ENCODE measurements around the gene ZNF576.

The ZNF576 gene

DNA sequence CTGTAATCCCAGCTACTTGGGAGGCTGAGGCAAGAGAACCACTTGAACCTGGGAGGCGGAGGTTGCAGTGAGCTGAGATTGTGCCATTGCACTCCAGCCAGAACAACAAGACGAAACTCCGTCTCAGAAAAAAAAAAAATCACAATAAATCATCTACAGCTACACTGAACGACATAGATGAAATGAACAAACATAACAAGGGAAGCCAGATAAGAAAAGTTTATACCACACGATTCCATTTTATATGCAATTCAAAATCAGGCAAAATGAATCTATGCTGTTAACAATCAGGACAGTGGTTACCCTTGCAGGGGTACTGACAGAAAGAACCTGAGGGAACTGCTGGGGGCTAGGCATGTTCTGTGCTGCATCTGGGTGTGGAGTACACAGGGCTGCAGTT, 26.7 kb upstream of the ZNF576 start:
- TF ChIP-seq, protein P1, sequence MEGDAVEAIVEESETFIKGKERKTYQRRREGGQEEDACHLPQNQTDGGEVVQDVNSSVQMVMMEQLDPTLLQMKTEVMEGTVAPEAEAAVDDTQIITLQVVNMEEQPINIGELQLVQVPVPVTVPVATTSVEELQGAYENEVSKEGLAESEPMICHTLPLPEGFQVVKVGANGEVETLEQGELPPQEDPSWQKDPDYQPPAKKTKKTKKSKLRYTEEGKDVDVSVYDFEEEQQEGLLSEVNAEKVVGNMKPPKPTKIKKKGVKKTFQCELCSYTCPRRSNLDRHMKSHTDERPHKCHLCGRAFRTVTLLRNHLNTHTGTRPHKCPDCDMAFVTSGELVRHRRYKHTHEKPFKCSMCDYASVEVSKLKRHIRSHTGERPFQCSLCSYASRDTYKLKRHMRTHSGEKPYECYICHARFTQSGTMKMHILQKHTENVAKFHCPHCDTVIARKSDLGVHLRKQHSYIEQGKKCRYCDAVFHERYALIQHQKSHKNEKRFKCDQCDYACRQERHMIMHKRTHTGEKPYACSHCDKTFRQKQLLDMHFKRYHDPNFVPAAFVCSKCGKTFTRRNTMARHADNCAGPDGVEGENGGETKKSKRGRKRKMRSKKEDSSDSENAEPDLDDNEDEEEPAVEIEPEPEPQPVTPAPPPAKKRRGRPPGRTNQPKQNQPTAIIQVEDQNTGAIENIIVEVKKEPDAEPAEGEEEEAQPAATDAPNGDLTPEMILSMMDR (IDR thresholded peaks at IDR 0.05): no peak

DNA sequence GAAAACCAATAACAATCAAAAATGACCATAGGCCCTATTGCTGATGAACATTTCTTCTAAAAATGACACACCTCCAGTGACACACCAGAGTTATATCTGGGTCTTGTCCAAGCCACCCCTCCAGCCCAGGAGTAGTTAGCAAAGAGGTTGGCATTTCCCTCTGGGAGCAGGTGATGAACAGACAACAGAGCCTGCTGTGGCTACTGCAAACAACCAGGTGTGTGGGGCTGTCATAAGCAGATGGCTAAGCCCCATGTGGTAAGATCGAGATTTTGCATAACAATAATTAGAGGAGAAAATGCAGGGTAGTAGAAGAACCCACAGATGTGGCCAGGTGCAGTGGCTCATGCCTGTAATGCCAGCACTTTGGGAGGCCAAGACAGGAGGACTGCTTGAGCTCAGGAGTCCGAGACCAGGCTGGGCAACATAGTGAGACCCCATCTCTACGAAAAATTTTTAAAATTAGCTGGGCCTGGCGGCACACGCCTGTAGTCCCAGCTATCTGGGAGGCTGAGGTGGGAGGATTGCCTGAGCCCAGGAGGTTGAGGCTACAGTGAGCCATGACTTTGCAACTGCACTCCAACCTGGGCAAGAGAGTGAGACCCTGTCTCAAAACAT, 26.1 kb upstream of the ZNF576 start:
- TF ChIP-seq, protein P1 (IDR thresholded peaks at IDR 0.05): no peak

DNA sequence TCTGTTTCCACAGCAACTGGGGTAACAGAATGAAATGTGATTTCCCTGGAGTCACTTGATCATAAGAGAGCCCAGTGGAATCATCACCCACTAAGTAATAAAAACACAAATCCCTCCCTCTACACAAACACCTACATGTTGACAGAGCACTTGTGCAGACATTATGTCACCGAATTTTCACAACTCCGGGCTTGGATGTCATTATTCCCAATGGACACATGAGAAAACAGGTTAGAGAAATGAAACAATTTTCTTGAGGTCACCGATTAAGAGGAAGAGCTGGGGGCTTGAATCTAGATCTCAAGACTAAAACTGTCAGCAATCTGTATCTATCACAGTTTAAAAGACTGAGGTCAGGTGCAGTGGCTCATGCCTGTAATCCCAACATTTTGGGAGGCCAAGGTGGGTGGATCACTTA, 24.2 kb upstream of the ZNF576 start:
- TF ChIP-seq, protein P1 (IDR thresholded peaks at IDR 0.05): no peak

DNA sequence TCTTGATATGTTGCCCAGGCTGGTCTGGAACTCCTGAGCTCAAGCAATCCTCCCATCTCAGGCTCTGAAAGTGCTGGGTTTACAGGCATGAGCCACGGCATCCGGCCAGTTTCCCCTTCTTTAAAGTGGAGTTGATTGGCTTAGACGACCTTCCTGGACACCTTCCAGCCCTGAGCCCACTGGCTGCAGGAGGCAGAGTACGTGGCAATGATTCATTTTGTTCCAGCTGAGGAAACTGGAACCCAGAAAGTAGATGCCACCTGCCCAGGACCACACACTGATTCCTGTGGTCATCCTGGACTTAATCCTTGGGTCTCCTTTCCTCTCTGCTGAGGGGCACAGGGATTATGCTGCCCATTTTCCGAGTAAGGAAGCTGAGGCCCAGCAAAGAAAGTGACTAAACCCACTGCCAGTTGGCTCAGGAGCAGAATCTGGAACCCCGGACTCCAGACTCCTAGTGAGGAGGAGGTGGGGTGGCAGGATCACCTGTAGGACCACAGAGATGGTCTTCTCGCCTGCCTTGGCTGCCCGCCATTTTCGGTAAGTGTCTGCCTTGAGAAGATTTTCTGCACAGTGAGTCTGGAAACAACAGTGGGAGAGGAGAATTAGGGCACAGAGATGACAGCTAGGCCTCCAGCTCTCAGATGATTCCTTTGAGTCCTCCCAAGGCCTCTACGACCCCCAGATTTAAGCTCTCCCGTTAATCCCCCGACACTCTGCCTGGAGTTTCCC, 21.8 kb upstream of the ZNF576 start:
- TF ChIP-seq, protein P1 (IDR thresholded peaks at IDR 0.05): no peak

DNA sequence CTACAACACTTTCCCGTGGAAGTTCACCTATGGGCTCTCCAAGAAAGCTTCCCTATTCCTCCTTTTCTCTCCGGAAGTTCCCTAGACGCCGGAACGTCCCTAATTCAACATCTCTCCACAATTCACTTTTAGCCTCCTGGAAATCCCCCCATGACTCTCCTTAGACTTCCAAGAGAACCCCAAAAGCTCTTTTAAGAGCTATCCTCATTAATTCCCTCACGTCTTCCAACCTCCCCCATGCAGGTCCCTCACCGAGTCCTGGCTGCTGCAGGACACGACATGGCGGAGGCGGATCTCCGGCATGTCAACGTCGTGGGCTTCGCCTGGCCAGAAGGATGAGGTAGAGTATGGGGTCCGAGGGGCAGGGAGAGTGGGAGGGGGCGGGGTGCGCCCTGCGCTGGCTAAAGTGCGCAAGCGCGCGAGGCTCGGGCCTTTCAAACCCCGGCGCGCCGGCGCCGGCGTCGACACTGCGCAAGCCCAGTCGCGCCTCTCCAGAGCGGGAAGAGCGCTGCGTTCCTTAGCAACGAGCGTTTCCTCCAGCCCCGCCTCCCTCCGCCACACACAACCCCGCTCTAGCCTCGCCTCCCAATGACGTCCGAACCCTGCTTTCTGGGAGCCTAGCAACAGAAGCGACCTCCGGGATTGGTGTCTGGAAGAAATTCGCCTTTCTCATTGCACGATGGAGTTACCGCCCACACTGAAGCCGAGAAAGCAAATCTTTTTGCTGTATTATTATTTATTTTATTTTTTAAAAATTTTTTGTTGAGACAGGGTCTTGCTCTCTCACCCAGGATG, 21.0 kb upstream of the ZNF576 start, which contains the start of the genes PINLYP and XRCC1:
TSS of gene PINLYP (plus strand) at position 646 of the 795 bp plus-strand sequence. CDS start 1,391 bp downstream, outside the sequence.
TSS of gene XRCC1 (minus strand) at position 372 of the 795 bp plus-strand sequence. CDS start at position 303, 69 bp downstream.
- TF ChIP-seq, protein P1 (IDR thresholded peaks at IDR 0.05): no peak

DNA sequence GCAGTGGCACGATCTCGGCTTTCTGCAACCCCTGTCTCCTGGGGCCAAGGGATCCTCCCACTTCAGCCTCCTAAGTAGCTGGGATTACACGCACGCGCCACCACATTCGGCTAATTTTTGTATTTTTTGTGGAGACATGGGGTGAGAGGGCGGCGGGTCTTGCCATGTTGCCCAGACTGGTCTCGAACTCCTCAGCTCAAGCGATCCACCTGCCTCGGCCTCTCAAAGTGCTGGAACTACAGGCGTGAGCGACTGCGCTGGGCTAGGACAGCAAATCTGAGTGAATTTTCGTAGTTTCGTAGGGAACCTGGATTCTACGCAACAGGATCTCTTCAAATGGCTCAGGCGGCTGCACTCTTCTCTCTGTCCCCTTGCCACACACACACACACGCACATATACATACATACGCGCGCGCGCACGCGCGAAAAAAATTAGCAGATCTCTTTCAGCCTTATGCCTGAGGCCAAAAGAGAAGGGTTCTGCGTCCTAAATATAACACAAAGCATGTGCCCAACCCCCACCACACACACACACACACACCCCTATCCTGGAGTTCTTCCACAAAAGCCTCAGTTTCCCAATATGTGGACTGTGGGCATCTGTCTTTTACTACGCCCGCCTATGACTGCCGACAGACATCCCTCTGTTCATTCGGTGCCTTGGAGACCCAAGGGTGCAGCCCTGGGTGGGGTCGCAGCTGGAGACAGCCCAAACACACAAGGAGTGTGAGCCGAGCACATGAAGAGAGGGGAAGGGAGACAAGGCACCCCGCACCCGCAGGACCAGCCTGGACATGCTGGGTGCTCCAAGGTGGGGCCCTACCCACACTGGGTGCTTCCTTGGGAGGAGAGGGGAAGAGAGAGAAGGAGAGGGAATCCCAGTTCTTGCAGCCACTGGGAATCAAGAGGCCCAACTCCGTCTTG, 20.2 kb upstream of the ZNF576 start:
- TF ChIP-seq, protein P1 (IDR thresholded peaks at IDR 0.05): no peak

Data from LNCAP (cell line).